HL-60 (cell line): Measurements from ENCODE around the gene SMCO1.
"Not testable (repeated sequence)": the region's sequence is repeated elsewhere in the genome, so short reads cannot be mapped to it uniquely, and the experiment has no call there.

Experiments
- DNase-seq, 2 experiments: peaks; one replicate each; pipeline ENCODE4 v3.0.0-alpha.2; 2010 to 2020; ENCODE audit warnings: low read depth in 1 of 2, low spot score in 1 of 2
- H3K27ac ChIP-seq: fragments of 250-450 bp; sonication (Bioruptor Pico); replicated peaks from 2 replicates; pipeline ENCODE4 v1.5.1; 2020; ENCODE audit warnings: mild to moderate bottlenecking, moderate library complexity
- H3K27me3 ChIP-seq: fragments of 250-450 bp; sonication (Bioruptor Pico); 2 replicates; pipeline ENCODE4 v1.5.1; 2021; ENCODE audit warnings: mild to moderate bottlenecking, moderate library complexity; ENCODE audit not compliant: insufficient read depth, poor library complexity, severe bottlenecking
- H3K4me3 ChIP-seq: replicated peaks from 2 replicates; pipeline ENCODE4 v1.5.1; 2011; ENCODE audit warnings: mild to moderate bottlenecking, control low read depth, low read length; ENCODE audit not compliant: insufficient read depth
- GABPA ChIP-seq: IDR thresholded peaks from 2 replicates; pipeline ENCODE4 v1.6.1; 2012; ENCODE audit warnings: low read depth
- POLR2AphosphoS5 ChIP-seq: IDR thresholded peaks from 2 replicates; pipeline ENCODE4 v1.6.1; 2012; ENCODE audit warnings: low read depth
- SPI1 ChIP-seq: IDR thresholded peaks from 2 replicates; pipeline ENCODE4 v1.6.1; 2012; ENCODE audit warnings: low read depth, mild to moderate bottlenecking, borderline replicate concordance
- TF ChIP-seq, protein P1 (sequence below): IDR thresholded peaks from one replicate; pipeline ENCODE4 v1.5.1; 2011; ENCODE audit warnings: low read length, control low read depth, inconsistent platforms; ENCODE audit not compliant: insufficient read depth
- TF ChIP-seq, protein P2 (sequence below): IDR thresholded peaks from 2 replicates; pipeline ENCODE4 v1.6.1; 2012; ENCODE audit warnings: low read depth; ENCODE audit not compliant: insufficient replicate concordance

SMCO1 gene

DNA sequence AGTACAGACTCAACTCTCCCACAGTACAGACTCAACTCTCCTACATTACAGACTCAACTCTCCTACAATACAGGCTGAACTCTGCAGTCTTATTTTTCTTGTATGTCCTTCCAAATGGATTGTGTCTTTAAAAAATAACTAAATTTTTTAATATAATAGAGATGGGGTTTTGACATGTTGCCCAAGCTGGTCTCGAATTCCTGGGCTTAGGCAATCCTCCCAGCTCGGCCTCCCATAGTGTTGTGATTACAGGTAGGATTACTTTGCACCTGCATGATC is 51.7 kb downstream of the SMCO1 start:
- H3K27me3 ChIP-seq, result no peaks in the 10 kb centered on the region
- no peak overlapping the region for H3K4me3 ChIP-seq
- TF ChIP-seq, protein P1, sequence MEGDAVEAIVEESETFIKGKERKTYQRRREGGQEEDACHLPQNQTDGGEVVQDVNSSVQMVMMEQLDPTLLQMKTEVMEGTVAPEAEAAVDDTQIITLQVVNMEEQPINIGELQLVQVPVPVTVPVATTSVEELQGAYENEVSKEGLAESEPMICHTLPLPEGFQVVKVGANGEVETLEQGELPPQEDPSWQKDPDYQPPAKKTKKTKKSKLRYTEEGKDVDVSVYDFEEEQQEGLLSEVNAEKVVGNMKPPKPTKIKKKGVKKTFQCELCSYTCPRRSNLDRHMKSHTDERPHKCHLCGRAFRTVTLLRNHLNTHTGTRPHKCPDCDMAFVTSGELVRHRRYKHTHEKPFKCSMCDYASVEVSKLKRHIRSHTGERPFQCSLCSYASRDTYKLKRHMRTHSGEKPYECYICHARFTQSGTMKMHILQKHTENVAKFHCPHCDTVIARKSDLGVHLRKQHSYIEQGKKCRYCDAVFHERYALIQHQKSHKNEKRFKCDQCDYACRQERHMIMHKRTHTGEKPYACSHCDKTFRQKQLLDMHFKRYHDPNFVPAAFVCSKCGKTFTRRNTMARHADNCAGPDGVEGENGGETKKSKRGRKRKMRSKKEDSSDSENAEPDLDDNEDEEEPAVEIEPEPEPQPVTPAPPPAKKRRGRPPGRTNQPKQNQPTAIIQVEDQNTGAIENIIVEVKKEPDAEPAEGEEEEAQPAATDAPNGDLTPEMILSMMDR, result no peak
- TF ChIP-seq GABPA (no peak), SPI1 (no peak), POLR2AphosphoS5 (no peak)
- TF ChIP-seq, protein P2, sequence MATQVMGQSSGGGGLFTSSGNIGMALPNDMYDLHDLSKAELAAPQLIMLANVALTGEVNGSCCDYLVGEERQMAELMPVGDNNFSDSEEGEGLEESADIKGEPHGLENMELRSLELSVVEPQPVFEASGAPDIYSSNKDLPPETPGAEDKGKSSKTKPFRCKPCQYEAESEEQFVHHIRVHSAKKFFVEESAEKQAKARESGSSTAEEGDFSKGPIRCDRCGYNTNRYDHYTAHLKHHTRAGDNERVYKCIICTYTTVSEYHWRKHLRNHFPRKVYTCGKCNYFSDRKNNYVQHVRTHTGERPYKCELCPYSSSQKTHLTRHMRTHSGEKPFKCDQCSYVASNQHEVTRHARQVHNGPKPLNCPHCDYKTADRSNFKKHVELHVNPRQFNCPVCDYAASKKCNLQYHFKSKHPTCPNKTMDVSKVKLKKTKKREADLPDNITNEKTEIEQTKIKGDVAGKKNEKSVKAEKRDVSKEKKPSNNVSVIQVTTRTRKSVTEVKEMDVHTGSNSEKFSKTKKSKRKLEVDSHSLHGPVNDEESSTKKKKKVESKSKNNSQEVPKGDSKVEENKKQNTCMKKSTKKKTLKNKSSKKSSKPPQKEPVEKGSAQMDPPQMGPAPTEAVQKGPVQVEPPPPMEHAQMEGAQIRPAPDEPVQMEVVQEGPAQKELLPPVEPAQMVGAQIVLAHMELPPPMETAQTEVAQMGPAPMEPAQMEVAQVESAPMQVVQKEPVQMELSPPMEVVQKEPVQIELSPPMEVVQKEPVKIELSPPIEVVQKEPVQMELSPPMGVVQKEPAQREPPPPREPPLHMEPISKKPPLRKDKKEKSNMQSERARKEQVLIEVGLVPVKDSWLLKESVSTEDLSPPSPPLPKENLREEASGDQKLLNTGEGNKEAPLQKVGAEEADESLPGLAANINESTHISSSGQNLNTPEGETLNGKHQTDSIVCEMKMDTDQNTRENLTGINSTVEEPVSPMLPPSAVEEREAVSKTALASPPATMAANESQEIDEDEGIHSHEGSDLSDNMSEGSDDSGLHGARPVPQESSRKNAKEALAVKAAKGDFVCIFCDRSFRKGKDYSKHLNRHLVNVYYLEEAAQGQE, result no peak
- H3K27ac ChIP-seq, result no peak overlapping the region
- DNase-seq, result no peak

DNA sequence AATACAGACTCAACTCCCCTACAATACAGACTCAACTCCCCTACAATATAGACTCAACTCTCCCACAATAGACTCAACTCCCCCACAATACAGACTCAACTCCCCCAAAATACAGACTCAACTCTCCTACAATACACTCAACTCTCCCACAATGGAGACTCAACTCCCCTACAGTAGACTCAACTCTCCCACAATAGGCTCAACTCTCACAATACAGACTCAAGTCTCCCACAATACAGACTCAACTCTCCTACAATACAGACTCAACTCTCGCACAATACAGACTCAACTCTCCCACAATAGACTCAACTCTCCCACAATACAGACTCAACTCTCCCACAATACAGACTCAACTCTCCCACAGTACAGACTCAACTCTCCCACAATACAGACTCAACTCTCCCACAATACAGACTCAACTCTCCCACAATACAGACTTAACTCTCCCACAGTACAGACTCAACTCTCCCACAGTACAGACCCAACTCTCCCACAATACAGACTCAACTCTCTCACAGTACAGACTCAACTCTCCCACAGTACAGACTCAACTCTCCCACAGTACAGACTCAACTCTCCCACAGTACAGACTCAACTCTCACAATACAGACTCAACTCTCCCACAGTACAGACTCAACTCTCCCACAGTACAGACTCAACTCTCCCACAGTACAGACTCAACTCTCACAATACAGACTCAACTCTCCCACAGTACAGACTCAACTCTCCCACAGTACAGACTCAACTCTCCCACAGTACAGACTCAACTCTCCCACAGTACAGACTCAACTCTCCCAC is 52.3 kb downstream of the SMCO1 start:
- DNase-seq, H3K4me3 ChIP-seq, H3K27ac ChIP-seq, H3K27me3 ChIP-seq: not testable (repeated sequence)

DNA sequence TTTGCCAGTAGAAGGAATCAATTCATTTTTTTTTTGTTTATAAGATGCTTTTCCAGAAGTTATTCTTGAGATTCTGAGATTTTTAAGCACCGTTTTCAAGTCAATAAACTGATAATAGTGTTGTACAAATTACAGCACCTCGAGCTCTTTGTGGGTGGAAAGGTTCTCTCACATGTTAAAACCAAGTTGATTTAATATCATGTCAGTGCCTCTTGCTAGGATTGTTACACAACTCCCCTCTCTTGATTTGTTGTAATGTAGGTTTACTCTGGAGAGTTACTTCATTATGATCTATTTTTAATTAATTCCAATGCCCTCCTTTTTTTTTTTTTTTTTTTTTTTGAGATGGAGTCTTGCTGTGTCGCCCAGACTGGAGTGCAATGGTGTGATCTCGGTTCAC is 57.1 kb downstream of the SMCO1 start:
- TF ChIP-seq POLR2AphosphoS5 (no peak), SPI1 (no peak), GABPA (no peak)
- TF ChIP-seq, protein P1, result no peak
- TF ChIP-seq, protein P2, result no peak
- peak in 1 of 2 experiments; percentile 44 for DNase-seq
- Histone ChIP-seq H3K27ac (peak overlapping the region; percentile 42), H3K27me3 (no peaks in the 10 kb centered on the region), H3K4me3 (no peak overlapping the region)

DNA sequence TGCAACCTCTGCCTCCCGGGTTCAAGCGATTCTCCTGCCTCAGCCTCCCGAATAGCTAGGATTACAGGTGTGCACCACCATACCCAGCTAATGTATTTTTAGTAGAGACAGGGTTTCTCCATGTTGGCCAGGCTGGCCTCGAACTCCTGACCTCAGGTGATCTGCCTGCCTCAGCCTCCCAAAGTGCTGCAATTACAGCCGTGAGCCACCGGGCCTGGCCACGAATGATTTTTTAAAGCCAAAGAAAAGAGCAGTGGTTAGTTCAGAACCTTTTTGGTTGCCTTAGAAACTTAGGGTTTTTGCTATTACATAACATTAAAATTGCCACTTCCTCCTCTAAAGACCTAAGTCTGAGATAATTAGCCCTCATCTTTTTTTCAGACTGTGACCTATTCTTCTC is 57.7 kb downstream of the SMCO1 start:
- not testable (repeated sequence) for H3K27me3 ChIP-seq, H3K4me3 ChIP-seq
- DNase-seq, result peak; percentile 61 to 78
- TF ChIP-seq SPI1, result peak; percentile 91
- H3K27ac ChIP-seq, result peak overlapping the region; percentile 42
